B cell (primary cell): ENCODE measurements around the gene BRD4.

Experiments
- CTCF ChIP-seq: fragments of 200-600 bp; IDR thresholded peaks from one replicate; pipeline ENCODE4 v1.8.0; 2022; ENCODE audit warnings: antibody characterized with exemption, mild to moderate bottlenecking
- EZH2 ChIP-seq: IDR thresholded peaks from 2 replicates; pipeline ENCODE4 v1.6.1; 2012; ENCODE audit warnings: borderline replicate concordance, low read depth, mild to moderate bottlenecking, moderate library complexity, low read length; ENCODE audit not compliant: insufficient read depth, poor library complexity, severe bottlenecking

GRCh38 chr19:15307169-15307568 lies 25.2 kb downstream of the BRD4 start:
- TF ChIP-seq CTCF (no peak), EZH2 (no peak)
